NCI-H510A (cell line): ENCODE data around the gene AFF2.

Source experiments
- DNase-seq: peaks from one replicate; lab custom pipeline; 2025; lab: John Stamatoyannopoulos, UW

AFF2 gene

DNA sequence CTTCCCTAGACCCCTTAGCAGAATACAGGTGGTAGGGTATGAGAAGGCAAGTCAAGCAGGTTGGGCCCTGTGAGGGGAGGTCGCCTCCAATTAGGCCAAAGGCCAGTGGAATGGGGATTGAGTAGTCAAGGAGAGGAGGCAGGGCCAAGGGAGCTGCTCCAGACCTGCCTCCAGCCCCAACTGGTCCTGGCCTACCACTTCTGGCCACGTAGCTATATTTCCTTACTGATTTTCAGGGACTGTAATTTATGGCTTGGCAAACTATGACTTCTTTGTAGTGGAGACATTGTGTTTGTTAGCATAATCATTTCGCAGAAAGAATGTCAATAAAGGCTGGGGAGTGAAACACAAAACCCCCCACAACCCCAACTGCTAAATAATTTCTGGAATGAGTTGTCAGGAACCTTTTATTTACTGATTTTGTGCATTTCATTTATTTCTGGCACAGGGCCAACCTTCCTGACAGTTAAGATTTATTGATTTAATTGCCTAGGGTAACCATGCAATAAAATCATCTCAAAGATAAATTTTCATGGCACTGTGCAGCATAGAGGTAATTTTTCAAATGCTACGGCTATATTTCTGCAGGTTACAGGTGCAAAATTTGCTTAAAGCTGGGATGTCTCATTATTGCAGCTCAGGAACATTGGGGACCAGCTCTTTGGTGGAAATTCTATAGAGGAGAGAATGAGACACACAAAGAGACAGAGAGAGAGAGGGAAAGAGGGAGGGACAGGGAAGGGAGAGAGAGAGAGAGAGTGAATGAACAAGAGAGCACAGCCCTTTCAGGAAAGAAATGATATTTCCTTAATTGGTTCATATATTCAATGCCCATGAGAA lies 509.8 kb downstream of the AFF2 start:
- DNase-seq: no peak

DNA sequence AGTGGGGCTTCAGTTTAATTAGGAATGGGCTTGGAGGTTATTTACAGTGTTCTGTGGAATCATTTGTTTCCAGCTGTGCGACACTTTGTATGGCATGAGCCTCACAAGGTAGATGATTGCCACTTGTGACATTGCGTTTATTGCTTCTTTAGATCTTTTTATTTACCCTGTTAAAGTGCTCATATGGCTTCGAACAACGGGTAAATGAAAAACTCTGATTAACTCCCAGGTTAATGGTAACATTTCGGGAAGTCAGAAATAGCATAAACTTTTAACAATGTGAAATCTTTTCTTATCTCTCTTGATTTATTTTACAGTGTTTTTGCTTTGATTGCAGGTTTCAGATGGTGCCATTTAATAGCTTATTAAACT lies 510.4 kb downstream of the AFF2 start:
- DNase-seq: no peak

DNA sequence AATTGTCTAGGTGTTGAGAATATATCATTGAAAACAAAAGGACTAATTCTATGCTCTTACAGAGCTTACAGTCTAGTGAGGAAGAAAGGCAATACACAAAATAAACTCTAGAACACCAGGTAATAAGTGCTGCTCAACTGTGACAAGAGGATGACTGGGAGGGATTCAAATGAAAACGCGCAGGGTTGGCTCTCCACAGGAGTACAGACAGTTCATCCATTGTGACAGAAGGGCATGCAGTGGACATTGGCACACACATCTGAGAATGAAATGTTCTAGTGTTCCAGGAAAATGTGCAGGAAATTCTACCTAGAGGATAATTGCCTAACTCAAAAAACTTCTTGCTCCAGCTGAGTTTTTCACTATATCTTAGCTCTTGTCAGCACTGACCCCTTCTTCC lies 512.7 kb downstream of the AFF2 start:
- no peak for DNase-seq

DNA sequence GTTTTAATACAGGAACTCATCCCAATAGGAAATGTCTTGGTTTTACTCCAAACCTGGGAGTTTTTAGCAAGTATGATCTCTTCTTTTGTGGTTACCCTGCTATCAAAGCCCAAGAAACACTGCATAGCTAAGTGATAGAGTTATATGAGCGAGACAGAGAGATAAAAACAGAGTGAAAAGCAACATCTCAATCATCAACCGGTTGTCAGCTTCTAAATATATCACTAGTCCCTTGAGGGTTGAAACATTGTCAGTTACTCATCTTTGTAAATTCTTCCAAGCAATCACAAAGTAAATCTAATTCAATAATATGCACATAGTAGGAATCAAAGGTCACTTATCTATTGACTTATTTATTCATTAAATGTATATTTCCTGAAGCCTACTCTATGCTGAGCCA lies 520.7 kb downstream of the AFF2 start:
- DNase-seq: no peak

DNA sequence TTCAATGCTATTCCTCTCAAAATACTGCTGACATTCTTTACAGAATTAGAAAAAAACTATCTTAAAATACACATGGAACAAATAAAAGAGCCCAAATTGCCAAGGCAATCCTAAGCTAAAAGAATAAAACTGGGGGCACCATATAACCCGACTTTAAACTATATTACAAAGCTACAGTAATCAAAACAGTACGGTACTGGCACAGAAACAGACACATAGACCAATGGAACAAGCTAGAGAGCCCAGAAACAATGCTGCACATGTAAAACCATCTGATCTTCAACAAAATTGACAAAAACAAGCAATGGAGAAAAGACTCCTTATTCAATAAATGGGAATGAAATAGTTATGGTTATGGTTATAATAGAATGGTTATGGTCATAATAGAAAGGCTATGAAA lies 522.1 kb downstream of the AFF2 start:
- no peak for DNase-seq

DNA sequence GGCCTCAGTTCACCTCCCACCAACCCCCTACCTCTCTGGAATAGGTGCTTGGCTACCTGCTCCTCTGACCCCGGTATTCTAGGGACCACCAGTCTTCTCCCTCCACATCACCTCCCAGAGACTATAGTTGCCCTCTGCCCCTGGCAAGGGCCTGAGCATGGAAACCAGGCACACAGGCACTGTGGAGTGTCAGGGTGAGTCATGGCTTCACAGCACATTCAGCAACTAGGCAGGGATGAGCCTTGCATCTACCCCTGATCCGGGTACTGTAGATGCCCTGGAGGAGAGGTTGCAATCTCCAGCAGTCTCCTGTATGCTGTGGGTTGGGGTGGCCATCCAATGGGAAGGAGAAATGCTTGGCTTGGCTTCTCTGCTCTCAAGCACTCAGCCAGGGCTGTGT lies 532.0 kb downstream of the AFF2 start:
- no peak for DNase-seq

DNA sequence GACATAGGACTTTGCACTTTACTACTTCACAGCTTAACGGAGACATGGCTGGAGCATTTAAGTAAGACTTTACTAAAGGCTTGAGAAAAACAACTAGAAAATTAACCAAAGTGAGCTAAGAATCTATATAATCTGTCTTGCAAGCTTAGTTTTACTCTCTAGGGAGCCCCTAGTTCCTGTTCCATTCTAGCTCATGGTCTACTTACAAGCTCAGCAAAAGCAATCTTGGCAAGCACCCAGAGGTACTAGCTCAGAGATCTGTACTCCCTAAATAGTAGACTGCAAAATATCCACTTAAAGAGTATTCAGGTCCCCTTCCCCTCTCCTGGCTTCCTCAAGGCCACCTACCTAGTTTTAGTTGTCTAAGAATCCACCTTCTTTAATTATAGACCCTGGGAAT lies 535.7 kb downstream of the AFF2 start:
- no peak for DNase-seq

DNA sequence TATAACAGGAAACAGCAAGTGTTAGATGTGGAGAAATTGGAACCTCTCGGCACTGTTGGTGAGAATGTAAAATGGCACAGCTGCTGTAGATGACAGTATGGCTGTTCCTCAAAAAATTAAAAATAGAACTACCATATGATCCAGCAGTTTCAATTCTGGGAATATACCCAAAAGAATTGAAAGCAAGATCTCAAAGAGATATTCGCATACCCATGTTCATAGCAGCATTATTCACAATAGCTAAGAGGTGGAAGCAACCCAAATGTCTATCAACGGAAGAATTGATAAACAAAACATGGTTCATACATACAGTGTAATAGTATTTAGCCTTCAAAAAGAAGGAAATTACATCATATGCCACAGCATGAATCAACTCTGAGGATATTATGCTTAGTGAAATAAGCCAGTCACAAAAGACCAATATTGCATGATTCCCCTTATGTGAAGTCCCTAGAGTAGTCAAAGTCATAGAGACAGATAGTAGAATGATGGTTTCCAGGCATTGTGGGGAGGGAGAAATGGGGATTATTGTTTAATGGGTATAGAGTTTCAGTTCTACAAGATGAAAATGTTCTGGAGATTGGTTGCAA lies 537.0 kb downstream of the AFF2 start:
- DNase-seq: no peak

DNA sequence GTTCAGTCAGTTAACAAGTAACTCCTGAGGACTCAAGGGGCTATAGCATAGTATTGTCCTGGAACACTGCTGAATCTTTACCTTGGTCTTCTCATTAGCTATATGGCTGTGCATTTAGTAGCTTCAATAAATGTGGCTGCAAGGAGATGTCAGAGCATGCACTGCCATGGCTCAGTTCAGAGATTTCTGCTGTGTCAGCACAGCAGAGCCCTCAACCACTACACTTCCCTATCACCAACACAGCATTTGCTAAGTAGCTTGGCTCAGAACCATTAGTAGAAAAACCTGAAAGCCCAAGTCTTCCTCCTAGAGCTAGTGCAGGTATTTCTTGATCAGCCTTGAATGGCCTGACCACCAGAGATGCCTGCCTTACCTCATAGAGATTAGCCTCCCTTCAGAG lies 538.6 kb downstream of the AFF2 start:
- no peak for DNase-seq

DNA sequence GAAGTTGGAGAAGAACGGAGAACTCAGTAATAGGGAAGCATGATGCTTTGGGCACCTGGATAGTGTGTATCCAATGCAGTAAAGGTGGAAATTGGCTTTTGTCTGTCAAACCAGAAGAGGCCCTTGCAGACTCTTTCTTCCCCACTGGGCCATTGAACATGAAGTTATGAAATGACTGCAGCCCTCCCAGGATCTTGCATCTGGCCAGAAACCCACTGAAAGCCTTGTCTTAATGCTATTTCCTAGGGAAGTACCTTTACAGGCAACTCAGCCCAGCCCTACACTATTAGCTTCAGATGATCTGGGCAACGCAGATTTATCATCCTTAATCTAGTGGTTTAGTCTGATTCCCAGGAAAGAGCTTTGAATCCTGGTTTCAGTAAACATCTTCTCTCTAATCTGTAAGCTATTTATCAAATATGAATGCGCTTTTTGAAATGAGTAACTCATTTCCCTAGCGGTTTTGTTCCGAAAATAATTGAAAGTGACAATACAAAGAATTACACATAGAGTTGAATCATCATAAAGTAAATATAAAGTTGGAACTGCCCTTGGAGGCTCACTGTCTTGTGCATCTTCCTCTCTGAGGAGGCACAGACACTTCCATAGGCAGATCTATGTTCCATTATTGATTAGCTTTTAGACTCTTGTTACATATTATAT lies 540.6 kb downstream of the AFF2 start:
- no peak for DNase-seq

DNA sequence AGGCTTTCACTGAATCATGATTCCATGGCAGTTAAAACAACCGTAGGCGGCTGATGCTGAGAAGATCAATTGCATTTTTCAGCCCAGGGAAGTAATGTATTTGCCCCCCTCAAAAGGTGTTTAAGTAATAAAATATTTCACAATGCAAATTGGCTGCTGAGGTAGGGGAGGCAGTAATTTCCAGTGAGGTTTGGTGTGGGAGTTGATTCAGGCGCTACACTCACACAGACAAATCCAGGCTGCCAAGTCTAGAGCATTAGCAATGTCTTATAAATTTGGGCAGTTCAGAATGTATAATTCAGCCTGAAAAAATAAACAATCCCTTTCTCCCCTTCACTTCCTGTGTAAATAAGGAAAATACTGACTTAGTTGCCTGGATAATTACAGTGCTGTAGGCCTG lies 543.0 kb downstream of the AFF2 start:
- no peak for DNase-seq

DNA sequence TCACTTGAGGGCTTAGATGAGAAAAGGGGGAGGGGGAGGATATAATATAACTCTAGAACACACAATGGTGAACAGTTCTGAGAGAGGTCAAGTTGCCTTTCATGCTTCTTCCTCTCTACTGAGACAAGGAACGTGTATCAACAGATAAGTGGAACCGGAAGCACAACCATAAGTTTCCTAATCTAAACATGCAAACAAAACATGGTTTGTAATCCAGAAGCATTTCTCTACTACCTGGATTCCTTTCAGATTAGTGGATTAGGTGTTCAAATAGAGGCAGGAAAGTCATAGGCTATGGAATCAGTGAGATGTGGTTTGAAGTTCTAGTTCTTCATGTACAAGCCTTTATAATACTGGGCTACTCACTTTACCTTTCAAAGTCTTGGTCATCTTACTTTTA lies 544.1 kb downstream of the AFF2 start:
- no peak for DNase-seq

DNA sequence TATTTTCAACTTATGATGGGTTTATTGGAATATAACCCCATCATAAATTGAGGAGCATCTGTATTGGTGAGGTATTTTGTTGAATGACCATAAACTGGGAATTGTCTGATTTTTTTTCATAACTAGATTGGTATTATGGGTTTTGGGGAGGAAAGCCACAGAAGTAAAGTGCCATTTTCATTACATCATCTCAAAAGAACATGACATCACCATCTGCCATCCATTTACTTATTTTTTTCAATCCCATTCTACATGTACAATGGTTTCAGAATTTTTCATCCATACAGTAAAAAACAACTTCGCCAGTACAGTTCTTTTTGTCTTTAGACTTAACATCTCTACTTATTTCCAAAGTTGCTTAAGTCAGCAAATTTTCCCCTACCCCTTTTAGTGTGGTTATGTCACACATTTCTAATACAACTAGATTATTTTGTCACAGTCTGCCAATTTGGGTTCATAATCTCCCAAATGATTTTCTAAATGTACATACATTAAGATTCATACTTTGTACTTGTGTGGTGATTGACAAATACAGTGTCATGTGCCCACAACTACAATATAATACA lies 545.3 kb downstream of the AFF2 start:
- DNase-seq: no peak
